Hepatocyte (in vitro differentiated cells): ENCODE data around the gene WDR81. TPM values are rescaled to one million over a fixed set of nuclear protein-coding genes. Genes with fewer than 3 reads are reported as not detected.
A peak's percentile ranks its signal among the peaks of the same experiment; 100 is the strongest.

ENCODE experiments used
- DNase-seq: peaks from one replicate; pipeline ENCODE4 v3.0.0-alpha.2; 2016; ENCODE audit warnings: low spot score
- H2AFZ ChIP-seq: fragments of 200-600 bp; sonication (generic); 2 replicates; pipeline ENCODE4 v1.6.0; 2016; ENCODE audit warnings: antibody characterized with exemption, mild to moderate bottlenecking
- H3K27ac ChIP-seq: fragments of 200-600 bp; sonication (generic); 2 replicates; pipeline ENCODE4 v1.5.1; 2016; ENCODE audit warnings: mild to moderate bottlenecking
- H3K27me3 ChIP-seq: fragments of 200-600 bp; sonication (generic); 2 replicates; pipeline ENCODE4 v1.6.1; 2016
- H3K36me3 ChIP-seq: fragments of 200-600 bp; sonication (generic); replicated peaks from 2 replicates; pipeline ENCODE4 v1.5.1; 2016; ENCODE audit warnings: low read depth; ENCODE audit not compliant: insufficient read depth
- H3K4me1 ChIP-seq: fragments of 200-600 bp; sonication (generic); 2 replicates; pipeline ENCODE4 v1.5.1; 2016; ENCODE audit warnings: mild to moderate bottlenecking, moderate library complexity; ENCODE audit not compliant: insufficient read depth
- H3K4me2 ChIP-seq: fragments of 200-600 bp; sonication (generic); 2 replicates; pipeline ENCODE4 v1.6.0; 2016
- H3K4me3 ChIP-seq: fragments of 200-600 bp; sonication (generic); 2 replicates; pipeline ENCODE4 v1.5.1; 2016; ENCODE audit warnings: mild to moderate bottlenecking
- H3K79me2 ChIP-seq: fragments of 200-600 bp; sonication (generic); 2 replicates; pipeline ENCODE4 v1.6.0; 2017; ENCODE audit warnings: mild to moderate bottlenecking
- H3K9me2 ChIP-seq: fragments of 200-600 bp; sonication (generic); replicated peaks from 2 replicates; pipeline ENCODE4 v1.6.0; 2017; ENCODE audit warnings: mild to moderate bottlenecking; ENCODE audit not compliant: insufficient read depth
- H3K9me3 ChIP-seq: fragments of 200-600 bp; sonication (generic); 2 replicates; pipeline ENCODE4 v1.5.1; 2016; ENCODE audit warnings: low read depth, mild to moderate bottlenecking
- H4K20me1 ChIP-seq: fragments of 200-600 bp; sonication (generic); 2 replicates; pipeline ENCODE4 v1.6.0; 2016; ENCODE audit warnings: mild to moderate bottlenecking; ENCODE audit not compliant: insufficient read depth, poor library complexity, severe bottlenecking
- EZH2 ChIP-seq: fragments of 200-600 bp; sonication (generic); IDR thresholded peaks from 2 replicates; pipeline ENCODE4 v1.6.1; 2016; ENCODE audit warnings: antibody characterized with exemption, mild to moderate bottlenecking, borderline replicate concordance
- EZH2phosphoT487 ChIP-seq: fragments of 200-600 bp; sonication (generic); IDR thresholded peaks from one replicate; pipeline ENCODE4 v1.6.1; 2018; ENCODE audit warnings: antibody characterized with exemption, mild to moderate bottlenecking, low read depth, moderate library complexity; ENCODE audit not compliant: unreplicated experiment, severe bottlenecking
- whole genome bisulfite sequencing: methylation state at CpG from one replicate; pipeline ENCODE4 v1.1.6; 2016; ENCODE audit warnings: low lambda C conversion rate; ENCODE audit errors: missing lambda C conversion rate; 5-methylcytosine and 5-hydroxymethylcytosine counted together
- polyA plus RNA-seq: library from polyadenylated mRNA; unstranded; fragments of >200 nt; fragmentation: Nextera tagmentation; extraction: Ambion mirVana; gene quantifications from 2 replicates; pipeline ENCODE4 v1.2.1, GENCODE V29; 2016
- total RNA-seq: library from RNA; depleted of rRNA; stranded (reverse); fragments of >200 nt; gene quantifications from 2 replicates; pipeline ENCODE4 v1.2.3, GENCODE V29; 2014
- TF ChIP-seq, protein P1 (sequence below): fragments of 200-600 bp; sonication (generic); IDR thresholded peaks from 2 replicates; pipeline ENCODE4 v1.5.1; 2016; ENCODE audit warnings: antibody characterized with exemption, mild to moderate bottlenecking; ENCODE audit not compliant: poor library complexity

Gene WDR81
- total and polyA plus RNA-seq, 2 experiments from 2014 or later, result 24.0 to 24.4 TPM

GRCh38 chr17:1731194-1731506 is 6.6 kb downstream of the WDR81 start:
- DNase-seq, result no peak
- Histone ChIP-seq H2AFZ (no peak overlapping the region), H3K4me2 (no peak overlapping the region), H3K9me2 (no peaks in the 10 kb centered on the region), H3K9me3 (no peaks in the 10 kb centered on the region), H3K27ac (peak overlapping the region; percentile 83), H3K4me3 (no peak overlapping the region), H3K4me1 (peaks cover 12% of the 10 kb centered on the region), H3K27me3 (no peaks in the 10 kb centered on the region), H3K36me3 (no peaks in the 10 kb centered on the region), H3K79me2 (peaks cover 10% of the 10 kb centered on the region), H4K20me1 (no peaks in the 10 kb centered on the region)
- TF ChIP-seq EZH2 (no peak), EZH2phosphoT487 (no peak)
- TF ChIP-seq, protein P1, sequence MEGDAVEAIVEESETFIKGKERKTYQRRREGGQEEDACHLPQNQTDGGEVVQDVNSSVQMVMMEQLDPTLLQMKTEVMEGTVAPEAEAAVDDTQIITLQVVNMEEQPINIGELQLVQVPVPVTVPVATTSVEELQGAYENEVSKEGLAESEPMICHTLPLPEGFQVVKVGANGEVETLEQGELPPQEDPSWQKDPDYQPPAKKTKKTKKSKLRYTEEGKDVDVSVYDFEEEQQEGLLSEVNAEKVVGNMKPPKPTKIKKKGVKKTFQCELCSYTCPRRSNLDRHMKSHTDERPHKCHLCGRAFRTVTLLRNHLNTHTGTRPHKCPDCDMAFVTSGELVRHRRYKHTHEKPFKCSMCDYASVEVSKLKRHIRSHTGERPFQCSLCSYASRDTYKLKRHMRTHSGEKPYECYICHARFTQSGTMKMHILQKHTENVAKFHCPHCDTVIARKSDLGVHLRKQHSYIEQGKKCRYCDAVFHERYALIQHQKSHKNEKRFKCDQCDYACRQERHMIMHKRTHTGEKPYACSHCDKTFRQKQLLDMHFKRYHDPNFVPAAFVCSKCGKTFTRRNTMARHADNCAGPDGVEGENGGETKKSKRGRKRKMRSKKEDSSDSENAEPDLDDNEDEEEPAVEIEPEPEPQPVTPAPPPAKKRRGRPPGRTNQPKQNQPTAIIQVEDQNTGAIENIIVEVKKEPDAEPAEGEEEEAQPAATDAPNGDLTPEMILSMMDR, result no peak
- 89% methylated on average over 10 of the region's 10 CpGs for WGBS

GRCh38 chr17:1732241-1732832 is 7.8 kb downstream of the WDR81 start:
- H2AFZ ChIP-seq, result no peak overlapping the region
- H3K4me1 ChIP-seq, result peaks cover 23% of the 10 kb centered on the region
- H3K27me3 ChIP-seq, result no peaks in the 10 kb centered on the region
- H3K79me2 ChIP-seq, result peaks cover 3% of the 10 kb centered on the region
- no peak overlapping the region for H3K4me3 ChIP-seq
- H3K27ac ChIP-seq, result no peak overlapping the region
- no peaks in the 10 kb centered on the region for H3K9me2 ChIP-seq
- TF ChIP-seq, protein P1, result no peak
- TF ChIP-seq EZH2phosphoT487 (no peak), EZH2 (no peak)
- H4K20me1 ChIP-seq, result no peaks in the 10 kb centered on the region
- no peaks in the 10 kb centered on the region for H3K9me3 ChIP-seq
- H3K4me2 ChIP-seq, result no peak overlapping the region
- WGBS, result 96% methylated on average over 18 of the region's 22 CpGs
- H3K36me3 ChIP-seq, result no peaks in the 10 kb centered on the region
- DNase-seq, result no peak

GRCh38 chr17:1732833-1733321 is 8.4 kb downstream of the WDR81 start:
- no peak for DNase-seq
- H3K4me1 ChIP-seq, result peaks cover 28% of the 10 kb centered on the region
- H3K27me3 ChIP-seq, result no peaks in the 10 kb centered on the region
- 92% methylated on average over 11 of the region's 11 CpGs for WGBS
- no peak overlapping the region for H3K27ac ChIP-seq
- H3K9me3 ChIP-seq, result no peaks in the 10 kb centered on the region
- H3K36me3 ChIP-seq, result no peaks in the 10 kb centered on the region
- no peak overlapping the region for H3K4me3 ChIP-seq
- no peak overlapping the region for H2AFZ ChIP-seq
- TF ChIP-seq EZH2 (no peak), EZH2phosphoT487 (no peak)
- TF ChIP-seq, protein P1, result no peak
- H3K79me2 ChIP-seq, result peaks cover 3% of the 10 kb centered on the region
- no peaks in the 10 kb centered on the region for H3K9me2 ChIP-seq
- no peaks in the 10 kb centered on the region for H4K20me1 ChIP-seq
- no peak overlapping the region for H3K4me2 ChIP-seq

- no peak overlapping the region for H3K27ac ChIP-seq
These were observed 9.3 kb downstream of the WDR81 start for GRCh38 chr17:1733759-1734158.

More at GRCh38 chr17:1733759-1734158, 9.3 kb downstream of the WDR81 start:
- 95% methylated on average over 38 of the region's 38 CpGs for WGBS
- Histone ChIP-seq H4K20me1 (no peaks in the 10 kb centered on the region), H3K4me2 (no peak overlapping the region), H3K9me2 (no peaks in the 10 kb centered on the region), H3K4me3 (no peak overlapping the region), H2AFZ (no peak overlapping the region), H3K36me3 (no peaks in the 10 kb centered on the region), H3K4me1 (peaks cover 28% of the 10 kb centered on the region), H3K27me3 (no peaks in the 10 kb centered on the region), H3K79me2 (no peaks in the 10 kb centered on the region), H3K9me3 (no peaks in the 10 kb centered on the region)
- TF ChIP-seq, protein P1, result no peak
- TF ChIP-seq EZH2 (no peak), EZH2phosphoT487 (no peak)
- DNase-seq, result no peak
